Loucy (cell line): ENCODE data around the gene BRD4.

Source experiments
- H2AFZ ChIP-seq: fragments of 200-600 bp; sonication (generic); 2 replicates; pipeline ENCODE4 v1.6.0; 2016; ENCODE audit warnings: antibody characterized with exemption, mild to moderate bottlenecking, low read length, moderate library complexity
- H3F3A ChIP-seq: fragments of 200-600 bp; 2 replicates; pipeline ENCODE4 v1.6.0; 2016; ENCODE audit warnings: antibody characterized with exemption, low read depth, mild to moderate bottlenecking
- H3K27me3 ChIP-seq: fragments of 200-600 bp; sonication (generic); 2 replicates; pipeline ENCODE4 v1.6.1; 2014; ENCODE audit warnings: low read length, mild to moderate bottlenecking; ENCODE audit not compliant: insufficient read depth, poor library complexity, severe bottlenecking
- H3K36me3 ChIP-seq: fragments of 200-600 bp; sonication (generic); 2 replicates; pipeline ENCODE4 v1.6.1; 2016; ENCODE audit warnings: low read length; ENCODE audit not compliant: insufficient read depth
- H3K4me1 ChIP-seq: fragments of 200-600 bp; sonication (generic); 2 replicates; pipeline ENCODE4 v1.5.1; 2014; ENCODE audit warnings: low read length, mild to moderate bottlenecking; ENCODE audit not compliant: insufficient read depth, poor library complexity, severe bottlenecking
- H3K4me2 ChIP-seq: fragments of 200-600 bp; sonication (generic); 2 replicates; pipeline ENCODE4 v1.6.0; 2014; ENCODE audit warnings: antibody characterized with exemption, low read length, low read depth, mild to moderate bottlenecking; ENCODE audit not compliant: poor library complexity, severe bottlenecking
- H3K4me3 ChIP-seq: fragments of 200-600 bp; sonication (generic); 2 replicates; pipeline ENCODE4 v1.5.1; 2014; ENCODE audit warnings: low read length, mild to moderate bottlenecking, mixed read lengths; ENCODE audit not compliant: poor library complexity, severe bottlenecking
- H3K79me2 ChIP-seq: fragments of 200-600 bp; sonication (generic); 2 replicates; pipeline ENCODE4 v1.6.1; 2014; ENCODE audit warnings: low read length; ENCODE audit not compliant: insufficient read depth
- H3K9ac ChIP-seq: fragments of 200-600 bp; sonication (generic); 2 replicates; pipeline ENCODE4 v1.6.0; 2014; ENCODE audit warnings: mild to moderate bottlenecking, low read depth, low read length, moderate library complexity; ENCODE audit not compliant: poor library complexity, severe bottlenecking
- H3K9me2 ChIP-seq: fragments of 200-600 bp; sonication (generic); replicated peaks from 2 replicates; pipeline ENCODE4 v1.6.1; 2016; ENCODE audit warnings: low read depth, low read length, mixed read lengths
- H3K9me3 ChIP-seq: fragments of 200-600 bp; sonication (generic); 2 replicates; pipeline ENCODE4 v1.6.1; 2014; ENCODE audit warnings: mild to moderate bottlenecking, antibody characterized with exemption, low read length, low read depth; ENCODE audit not compliant: insufficient read depth
- H4K20me1 ChIP-seq: fragments of 200-600 bp; sonication (generic); 2 replicates; pipeline ENCODE4 v1.6.0; 2014; ENCODE audit warnings: antibody characterized with exemption, low read length, mild to moderate bottlenecking; ENCODE audit not compliant: insufficient read depth, poor library complexity, severe bottlenecking
- EZH2phosphoT487 ChIP-seq: fragments of 200-600 bp; IDR thresholded peaks from 2 replicates; pipeline ENCODE4 v1.6.1; 2018; ENCODE audit warnings: antibody characterized with exemption, mild to moderate bottlenecking, moderate library complexity, borderline replicate concordance
- TF ChIP-seq, protein P1 (sequence below): fragments of 200-600 bp; sonication (generic); conservative IDR thresholded peaks from 2 replicates; pipeline ENCODE4 v1.5.1; 2014; ENCODE audit warnings: mild to moderate bottlenecking, antibody characterized with exemption, low read length

Gene BRD4

GRCh38 chr19:15287496-15287895, 44.8 kb downstream of the BRD4 start:
- peaks cover 97% of the 10 kb centered on the region for H3K79me2 ChIP-seq
- peaks cover 10% of the 10 kb centered on the region; the same call in 1 of the 2 replicates for H3F3A ChIP-seq
- H3K9me3 ChIP-seq = no peaks in the 10 kb centered on the region
- peak overlapping the region; percentile 52 for H3K4me2 ChIP-seq
- no peaks in the 10 kb centered on the region for H3K36me3 ChIP-seq
- peaks cover 93% of the 10 kb centered on the region for H4K20me1 ChIP-seq
- peaks cover 65% of the 10 kb centered on the region for H3K4me1 ChIP-seq
- H2AFZ ChIP-seq = no peak overlapping the region
- H3K27me3 ChIP-seq = no peaks in the 10 kb centered on the region
- no peak overlapping the region for H3K9ac ChIP-seq
- H3K9me2 ChIP-seq = no peaks in the 10 kb centered on the region
- H3K4me3 ChIP-seq = no peak overlapping the region
- TF ChIP-seq, protein P1, sequence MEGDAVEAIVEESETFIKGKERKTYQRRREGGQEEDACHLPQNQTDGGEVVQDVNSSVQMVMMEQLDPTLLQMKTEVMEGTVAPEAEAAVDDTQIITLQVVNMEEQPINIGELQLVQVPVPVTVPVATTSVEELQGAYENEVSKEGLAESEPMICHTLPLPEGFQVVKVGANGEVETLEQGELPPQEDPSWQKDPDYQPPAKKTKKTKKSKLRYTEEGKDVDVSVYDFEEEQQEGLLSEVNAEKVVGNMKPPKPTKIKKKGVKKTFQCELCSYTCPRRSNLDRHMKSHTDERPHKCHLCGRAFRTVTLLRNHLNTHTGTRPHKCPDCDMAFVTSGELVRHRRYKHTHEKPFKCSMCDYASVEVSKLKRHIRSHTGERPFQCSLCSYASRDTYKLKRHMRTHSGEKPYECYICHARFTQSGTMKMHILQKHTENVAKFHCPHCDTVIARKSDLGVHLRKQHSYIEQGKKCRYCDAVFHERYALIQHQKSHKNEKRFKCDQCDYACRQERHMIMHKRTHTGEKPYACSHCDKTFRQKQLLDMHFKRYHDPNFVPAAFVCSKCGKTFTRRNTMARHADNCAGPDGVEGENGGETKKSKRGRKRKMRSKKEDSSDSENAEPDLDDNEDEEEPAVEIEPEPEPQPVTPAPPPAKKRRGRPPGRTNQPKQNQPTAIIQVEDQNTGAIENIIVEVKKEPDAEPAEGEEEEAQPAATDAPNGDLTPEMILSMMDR = no peak
- no peak for TF ChIP-seq EZH2phosphoT487

DNA sequence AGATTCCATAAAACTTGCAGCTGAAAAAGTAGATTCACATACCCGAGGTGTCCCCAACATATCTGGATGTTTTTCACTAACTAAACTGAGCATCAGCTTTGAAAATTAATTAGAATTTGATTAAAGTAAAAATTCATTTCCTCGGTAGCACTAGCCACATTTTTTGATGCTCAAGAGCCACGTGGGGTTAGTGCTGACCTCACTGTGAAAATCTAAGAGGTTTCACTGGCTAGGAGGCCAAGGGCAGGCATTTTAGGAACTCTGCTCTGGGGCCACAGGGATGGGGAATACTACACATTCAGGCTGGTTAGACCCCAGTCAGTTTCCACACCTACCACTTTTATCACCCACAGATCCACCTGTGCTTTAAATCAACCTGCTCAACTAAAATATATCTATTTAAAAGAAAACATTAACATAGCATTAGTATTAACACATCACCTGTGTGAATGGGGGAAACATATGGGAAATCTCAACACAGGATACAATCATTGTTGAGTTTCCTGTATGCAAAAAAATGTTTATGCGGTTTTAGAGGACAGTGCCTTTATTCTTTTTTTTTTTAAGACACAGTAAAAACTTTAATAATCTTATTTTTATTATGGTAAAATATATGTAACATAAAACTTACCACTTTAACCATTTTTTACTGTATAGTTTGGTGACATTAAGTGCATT, 45.5 kb downstream of the BRD4 start:
- H3K9me2 ChIP-seq = no peaks in the 10 kb centered on the region
- peaks cover 6% of the 10 kb centered on the region; the same call in 1 of the 2 replicates for H3F3A ChIP-seq
- H3K27me3 ChIP-seq = no peaks in the 10 kb centered on the region
- H3K4me3 ChIP-seq = no peak overlapping the region
- peaks cover 59% of the 10 kb centered on the region for H3K4me1 ChIP-seq
- no peak overlapping the region for H2AFZ ChIP-seq
- H3K36me3 ChIP-seq = no peaks in the 10 kb centered on the region
- peaks cover 98% of the 10 kb centered on the region for H3K79me2 ChIP-seq
- H3K9me3 ChIP-seq = no peaks in the 10 kb centered on the region
- TF ChIP-seq, protein P1 = no peak
- no peak for TF ChIP-seq EZH2phosphoT487
- H3K9ac ChIP-seq = no peak overlapping the region
- H4K20me1 ChIP-seq = peaks cover 94% of the 10 kb centered on the region
- H3K4me2 ChIP-seq = peak overlapping the region; percentile 52

- H3K79me2 ChIP-seq = peaks cover 99% of the 10 kb centered on the region
- no peak overlapping the region for H2AFZ ChIP-seq
- H3K4me2 ChIP-seq = no peak overlapping the region
- H3K9ac ChIP-seq = no peak overlapping the region
- H3K9me2 ChIP-seq = no peaks in the 10 kb centered on the region
- TF ChIP-seq EZH2phosphoT487 = no peak
- no peaks in the 10 kb centered on the region for H3K9me3 ChIP-seq
- peaks cover 51% of the 10 kb centered on the region for H3K4me1 ChIP-seq
- no peak overlapping the region for H3K4me3 ChIP-seq
- 0 out of 2 replicates have a peak, but pooled peaks cover 2% of the 10 kb centered on the region for H3F3A ChIP-seq
- H4K20me1 ChIP-seq = peaks cover 98% of the 10 kb centered on the region
- H3K27me3 ChIP-seq = no peaks in the 10 kb centered on the region
- no peaks in the 10 kb centered on the region for H3K36me3 ChIP-seq
Measured at GRCh38 chr19:15285896-15286591, 46.3 kb downstream of the BRD4 start.
